Tibial nerve (tissue), 4 donors: ENCODE data around the gene TNXB. TPM values are rescaled to one million over a fixed set of nuclear protein-coding genes. Genes with fewer than 3 reads are reported as not detected.

ENCODE experiments used
- DNase-seq, 2 donors: peaks; one replicate each; pipeline ENCODE4 v3.0.0-alpha.2; 2019; ENCODE audit warnings: low spot score in 2 of 2
- H3K27ac ChIP-seq, 4 donors: fragments of 200-600 bp; sonication (generic) in 3 of 4; one replicate each; pipeline ENCODE4 v1.5.1; 2017 to 2019; ENCODE audit warnings: mild to moderate bottlenecking in 1 of 4
- H3K27me3 ChIP-seq, 2 donors: fragments of 200-600 bp; sonication (generic) in 1 of 2; one replicate each; pipeline versions ENCODE4 v1.5.1 to v1.6.0; 2017 to 2019
- H3K36me3 ChIP-seq, 3 donors: fragments of 200-600 bp; sonication (generic); one replicate each; pipeline ENCODE4 v1.5.1; 2018 to 2019
- H3K4me1 ChIP-seq, 4 donors: fragments of 200-600 bp; sonication (generic) in 3 of 4; one replicate each; pipeline ENCODE4 v1.5.1; 2017 to 2019
- H3K4me3 ChIP-seq, 4 donors: fragments of 200-600 bp; sonication (generic) in 3 of 4; one replicate each; pipeline ENCODE4 v1.5.1; 2017 to 2019; ENCODE audit warnings: mild to moderate bottlenecking in 1 of 4, moderate library complexity in 1 of 4
- H3K9me3 ChIP-seq, 4 donors: fragments of 200-600 bp; sonication (generic) in 3 of 4; one replicate each; pipeline ENCODE4 v1.5.1; 2017 to 2019
- EP300 ChIP-seq, 2 donors: sonication (generic); formaldehyde crosslinking; IDR thresholded peaks; one replicate each; pipeline ENCODE4 v1.6.1; 2017; ENCODE audit warnings: antibody characterized with exemption in 2 of 2, mild to moderate bottlenecking in 1 of 2
- POLR2A ChIP-seq, 2 donors: fragments of 450-650 bp; IDR thresholded peaks; one replicate each; pipeline ENCODE4 v1.6.1; 2017; ENCODE audit warnings: antibody characterized with exemption in 2 of 2, mild to moderate bottlenecking in 2 of 2, moderate library complexity in 2 of 2
- WGBS, 2 donors: methylation state at CpG; one replicate each; pipeline ENCODE4 v1.1.5; 2018; 5-methylcytosine and 5-hydroxymethylcytosine counted together
- total RNA-seq, 4 donors: library from RNA; depleted of rRNA; stranded (reverse); fragments of >200 nt; gene quantifications; one replicate each; pipeline ENCODE4 v1.1.0, GENCODE V29; 2016
- TF ChIP-seq, protein P1 (sequence below), 5 experiments: fragments of 200-600 bp in 3 of 5; fragments of 450-650 bp in 2 of 5; sonication (generic) in 3 of 5; IDR thresholded peaks; one replicate each; pipeline ENCODE4 v1.5.1; 2016 to 2019; ENCODE audit warnings: antibody characterized with exemption in 5 of 5, mild to moderate bottlenecking in 3 of 5, moderate library complexity in 2 of 5

The TNXB gene
- total RNA-seq, 4 donors from 2014 or later: 231 to 547 (median 297) TPM

DNA sequence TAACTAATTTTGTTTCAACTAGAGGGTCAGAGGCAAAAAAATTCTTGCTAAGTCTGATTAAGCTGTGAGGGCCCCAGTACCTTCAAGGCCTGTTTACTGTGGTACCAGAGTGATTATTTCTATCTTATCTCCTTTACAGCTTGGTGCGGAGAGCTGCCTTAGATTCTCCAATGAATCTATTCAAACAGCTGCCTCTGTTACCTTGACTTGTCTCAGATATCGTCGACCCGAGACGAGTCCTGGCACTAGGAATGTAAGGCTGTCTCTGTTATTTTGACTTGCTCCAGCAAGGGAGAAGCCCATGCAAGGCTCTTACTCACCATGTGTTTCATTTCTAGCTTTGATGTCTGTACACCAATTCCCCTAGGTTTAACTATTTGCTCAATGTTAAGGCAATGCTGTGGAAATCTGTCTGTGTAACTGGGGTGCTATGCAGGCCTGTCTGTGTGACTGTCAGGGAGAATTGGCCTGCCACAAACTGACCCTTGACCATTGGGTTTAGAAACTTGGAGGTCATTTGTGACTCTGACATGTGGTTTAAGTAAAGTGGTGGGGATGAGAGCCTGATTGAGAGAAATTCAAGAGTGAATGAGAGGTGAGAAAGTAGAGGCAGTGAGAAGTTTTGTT lies 31.4 kb upstream of the TNXB start:
- no peak overlapping the region for H3K27ac ChIP-seq
- no peaks in the 10 kb centered on the region for H3K27me3 ChIP-seq
- TF ChIP-seq, protein P1, sequence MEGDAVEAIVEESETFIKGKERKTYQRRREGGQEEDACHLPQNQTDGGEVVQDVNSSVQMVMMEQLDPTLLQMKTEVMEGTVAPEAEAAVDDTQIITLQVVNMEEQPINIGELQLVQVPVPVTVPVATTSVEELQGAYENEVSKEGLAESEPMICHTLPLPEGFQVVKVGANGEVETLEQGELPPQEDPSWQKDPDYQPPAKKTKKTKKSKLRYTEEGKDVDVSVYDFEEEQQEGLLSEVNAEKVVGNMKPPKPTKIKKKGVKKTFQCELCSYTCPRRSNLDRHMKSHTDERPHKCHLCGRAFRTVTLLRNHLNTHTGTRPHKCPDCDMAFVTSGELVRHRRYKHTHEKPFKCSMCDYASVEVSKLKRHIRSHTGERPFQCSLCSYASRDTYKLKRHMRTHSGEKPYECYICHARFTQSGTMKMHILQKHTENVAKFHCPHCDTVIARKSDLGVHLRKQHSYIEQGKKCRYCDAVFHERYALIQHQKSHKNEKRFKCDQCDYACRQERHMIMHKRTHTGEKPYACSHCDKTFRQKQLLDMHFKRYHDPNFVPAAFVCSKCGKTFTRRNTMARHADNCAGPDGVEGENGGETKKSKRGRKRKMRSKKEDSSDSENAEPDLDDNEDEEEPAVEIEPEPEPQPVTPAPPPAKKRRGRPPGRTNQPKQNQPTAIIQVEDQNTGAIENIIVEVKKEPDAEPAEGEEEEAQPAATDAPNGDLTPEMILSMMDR (IDR thresholded peaks at IDR 0.05): no peak
- TF ChIP-seq EP300 (IDR thresholded peaks at IDR 0.05) (no peak), POLR2A (IDR thresholded peaks at IDR 0.05) (no peak)
- 80 to 82% methylated on average over 5 of the region's 5 CpGs for WGBS, 2 donors
- H3K9me3 ChIP-seq: no peaks in the 10 kb centered on the region
- DNase-seq: no peak
- no peak overlapping the region for H3K4me3 ChIP-seq
- H3K36me3 ChIP-seq: no peaks in the 10 kb centered on the region
- H3K4me1 ChIP-seq: peaks cover 0 to 3% (median 0%) of the 10 kb centered on the region in 4 donors

- H3K9me3 ChIP-seq: no peaks in the 10 kb centered on the region
- H3K27ac ChIP-seq: no peak overlapping the region
- peaks cover 0 to 3% (median 0%) of the 10 kb centered on the region in 4 donors for H3K4me1 ChIP-seq
- H3K36me3 ChIP-seq: no peaks in the 10 kb centered on the region
- no peak for DNase-seq
- H3K27me3 ChIP-seq: no peaks in the 10 kb centered on the region
- H3K4me3 ChIP-seq: no peak overlapping the region
- 54 to 60% methylated on average over 5 of the region's 5 CpGs for WGBS, 2 donors
- TF ChIP-seq, protein P1 (IDR thresholded peaks at IDR 0.05): no peak
- no peak for TF ChIP-seq POLR2A (IDR thresholded peaks at IDR 0.05)
- TF ChIP-seq EP300 (IDR thresholded peaks at IDR 0.05): no peak
Observed at GRCh38 chr6:32139590-32139989, 30.5 kb upstream of the TNXB start.

DNA sequence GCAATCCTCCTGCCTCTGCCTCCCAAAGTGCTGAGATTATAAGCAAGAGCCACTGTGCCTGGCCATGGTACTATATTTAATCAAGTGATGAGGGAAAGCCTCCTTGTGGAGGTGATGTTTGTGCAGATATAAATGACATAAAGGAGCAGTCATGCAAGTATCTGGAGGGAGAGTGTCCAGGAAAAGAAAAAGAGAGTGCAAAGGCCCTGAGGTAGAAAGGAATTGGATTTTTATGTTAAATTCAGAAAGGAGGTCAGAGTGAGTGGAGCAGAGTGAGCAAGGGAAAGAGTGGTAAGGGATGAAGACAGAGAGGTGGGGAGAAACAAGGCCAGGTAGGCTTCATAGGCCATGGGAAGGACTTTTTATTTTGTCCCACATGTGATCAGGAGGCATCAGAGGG lies 28.3 kb upstream of the TNXB start:
- Histone ChIP-seq H3K4me1 (peaks cover 0 to 3% (median 0%) of the 10 kb centered on the region in 4 donors), H3K9me3 (no peaks in the 10 kb centered on the region), H3K4me3 (no peak overlapping the region), H3K36me3 (no peaks in the 10 kb centered on the region), H3K27ac (no peak overlapping the region), H3K27me3 (no peaks in the 10 kb centered on the region)
- no peak for TF ChIP-seq EP300 (IDR thresholded peaks at IDR 0.05)
- TF ChIP-seq POLR2A (IDR thresholded peaks at IDR 0.05): no peak
- TF ChIP-seq, protein P1 (IDR thresholded peaks at IDR 0.05): no peak
- DNase-seq: no peak

DNA sequence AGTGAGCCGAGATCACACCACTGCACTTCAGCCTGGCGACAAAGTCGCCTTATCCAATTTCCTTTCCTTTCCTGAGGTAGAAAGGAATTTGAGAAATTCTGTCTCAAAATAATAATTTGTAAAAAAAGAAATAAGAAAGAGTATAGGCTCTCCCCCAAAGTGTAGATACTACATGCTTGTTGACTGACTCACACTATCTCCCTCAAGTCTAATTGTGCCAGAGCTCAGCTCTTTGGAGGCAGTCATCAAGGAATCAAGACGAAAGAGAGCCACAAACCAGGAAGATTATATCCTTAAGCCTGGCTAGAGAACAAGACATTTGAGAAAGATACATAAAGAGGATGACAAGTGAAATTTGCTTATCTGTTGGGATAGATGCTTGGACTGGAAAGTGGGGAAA lies 24.6 kb upstream of the TNXB start:
- Histone ChIP-seq H3K36me3 (no peaks in the 10 kb centered on the region), H3K9me3 (no peaks in the 10 kb centered on the region), H3K27ac (no peak overlapping the region), H3K27me3 (no peaks in the 10 kb centered on the region), H3K4me1 (peaks cover 0 to 17% (median 9%) of the 10 kb centered on the region in 4 donors), H3K4me3 (no peak overlapping the region)
- TF ChIP-seq, protein P1 (IDR thresholded peaks at IDR 0.05): no peak
- no peak for TF ChIP-seq POLR2A (IDR thresholded peaks at IDR 0.05)
- TF ChIP-seq EP300 (IDR thresholded peaks at IDR 0.05): no peak
- 82 to 83% methylated on average over 4 of the region's 4 CpGs for whole genome bisulfite sequencing, 2 donors
- no peak for DNase-seq

- Histone ChIP-seq H3K36me3 (no peaks in the 10 kb centered on the region), H3K4me3 (no peak overlapping the region), H3K27ac (no peak overlapping the region), H3K27me3 (no peaks in the 10 kb centered on the region), H3K9me3 (no peaks in the 10 kb centered on the region), H3K4me1 (peaks cover 0 to 29% (median 18%) of the 10 kb centered on the region in 4 donors)
- no peak for DNase-seq
- TF ChIP-seq, protein P1 (IDR thresholded peaks at IDR 0.05): no peak
- TF ChIP-seq POLR2A (IDR thresholded peaks at IDR 0.05) (no peak), EP300 (IDR thresholded peaks at IDR 0.05) (no peak)
Observed at GRCh38 chr6:32132110-32132509, 23.0 kb upstream of the TNXB start.
